ENCODE data around the gene EPRS1. TPM values are rescaled to one million over a fixed set of nuclear protein-coding genes. Genes with fewer than 3 reads are reported as not detected.

The EPRS1 gene
- total and polyA plus RNA-seq, 2 of the 4 experiments (the other 2 are of a cell fraction) = 48.0 to 159 TPM

DNA sequence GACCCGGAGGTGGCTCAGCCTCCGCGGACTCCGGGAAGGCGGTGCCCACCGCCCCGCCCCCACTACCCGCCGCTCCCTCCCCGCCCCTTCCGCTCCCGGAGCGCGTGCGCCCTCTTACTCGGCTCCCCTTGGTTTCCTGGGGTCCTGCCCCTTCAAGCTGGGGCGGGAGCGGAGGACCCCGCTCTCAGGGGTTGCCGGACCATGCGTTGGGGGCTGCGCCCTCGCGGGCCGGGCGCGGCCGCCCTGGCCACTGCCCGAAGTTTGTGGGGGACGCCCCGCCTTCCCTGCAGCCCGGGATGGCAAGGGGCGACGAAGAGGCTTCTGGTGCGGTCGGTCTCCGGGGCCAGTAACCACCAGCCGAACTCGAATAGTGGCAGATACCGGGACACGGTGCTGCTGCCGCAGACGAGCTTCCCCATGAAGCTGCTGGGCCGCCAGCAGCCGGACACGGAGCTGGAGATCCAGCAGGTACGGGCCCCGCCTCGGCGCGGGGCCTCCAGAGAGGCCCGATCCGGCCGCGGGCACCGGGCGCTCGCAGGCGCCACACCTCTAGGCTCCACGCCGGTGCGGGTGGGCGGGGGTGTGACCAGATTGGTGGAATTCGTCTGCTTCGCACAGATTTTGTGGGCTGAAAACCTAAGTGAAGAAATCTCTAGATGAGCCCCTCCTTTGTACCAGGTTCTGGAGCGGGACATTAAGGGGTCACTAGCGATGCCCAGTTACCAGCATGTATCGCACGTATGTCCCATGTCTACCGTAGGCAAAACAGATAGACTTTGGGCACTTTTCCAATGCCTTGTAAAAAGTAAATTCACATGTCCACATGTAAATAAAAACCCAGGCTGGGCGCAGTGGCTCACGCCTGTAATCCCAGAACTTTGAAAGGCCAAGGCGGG is 48.0 kb upstream of the EPRS1 start, which contains the start of gene IARS2:
IARS2 (plus strand) TSS at position 117 of the 896 bp plus-strand sequence; CDS start at position 202, 85 bp downstream.
- H3K9me1 ChIP-seq (ENCODE audit: insufficient read depth, low read length) = peaks cover 3% of the 10 kb centered on the region
- no peaks in the 10 kb centered on the region for H3K9me3 ChIP-seq (ENCODE audit: control insufficient read depth, insufficient read depth, low read length)
- peaks cover 7 to 18% of the 10 kb centered on the region in 2 experiments for H3K79me1 ChIP-seq (ENCODE audit: low read depth in 1 of 2, low read length in 2 of 2)
- dilution Hi-C loops (cut with HindIII; ENCODE audit: low sequenced_read_pairs, unreplicated experiment) = no loop called here
- WGBS, 2 experiments (ENCODE audit: extremely low coverage in 2 of 2, insufficient read length in 1 of 2) = 2% methylated on average over 16 of the region's 73 CpGs; no CpG with 5 or more reads in 1 of the 2 experiments
- peaks cover 11% of the 10 kb centered on the region for H3K36me3 ChIP-seq (ENCODE audit: control insufficient read depth, insufficient read depth, low read length)
- in situ Hi-C loops (cut with MboI; ENCODE audit: low sequenced_read_pairs) = no loop called here
- peak within 1 kb of the TSS; percentile 25; the same call in 1 of the 2 replicates for H4K91ac ChIP-seq (ENCODE audit: insufficient read depth, low read depth, low read length)
- peak within 1 kb of the TSS; percentile 80 for H3K14ac ChIP-seq (replicated peaks; ENCODE audit: low read depth, low read length)
- peak within 1 kb of the TSS; percentile 86; the same call in 1 of the 2 replicates for H3K23ac ChIP-seq (ENCODE audit: low read depth, low read length)
- H2BK15ac ChIP-seq (ENCODE audit: low read depth, low read length) = no peak within 1 kb of the TSS
- no TSS peak for BruUV-seq (replicated peaks)
- intact Hi-C loops (cut with micrococcal nuclease) = no loop called here
- peak within 1 kb of the TSS; percentile 100 for H2AFZ ChIP-seq (replicated peaks; ENCODE audit: low read length, poor library complexity)
- peak within 1 kb of the TSS; percentile 83 for H3K4me2 ChIP-seq (ENCODE audit: low read depth, low read length)
- ChIA-PET CTCF (no interaction called here), POLR2A (ENCODE audit: unreplicated experiment) (no interaction called here)
- peak within 1 kb of the TSS; percentile 43; the same call in 1 of the 2 replicates for H3K4ac ChIP-seq (ENCODE audit: low read depth, low read length)
- peak within 1 kb of the TSS; percentile 40 to 83; a peak in 2 of 4 replicates for H4K8ac ChIP-seq (ENCODE audit: low read depth in 2 of 2, low read length in 2 of 2)
- ATAC-seq (ENCODE audit: low read depth) = peak; percentile 96
- no peaks in the 10 kb centered on the region for H4K20me1 ChIP-seq (ENCODE audit: insufficient read depth, low read length)
- DNase-seq = peak; percentile 82
- H4K5ac ChIP-seq (ENCODE audit: low read depth, low read length) = no peak within 1 kb of the TSS; the same call in 1 of the 2 replicates
- H3K56ac ChIP-seq (ENCODE audit: extremely low read depth, insufficient read depth, low read length) = no peak within 1 kb of the TSS
- H3K4me1 ChIP-seq (ENCODE audit: control insufficient read depth, insufficient read depth, low read length) = peaks cover 3% of the 10 kb centered on the region
- peak within 1 kb of the TSS; percentile 33 for H2BK5ac ChIP-seq (ENCODE audit: low read depth, low read length, poor library complexity, severe bottlenecking)
- peak within 1 kb of the TSS; percentile 62; the same call in 1 of the 2 replicates for H2AK5ac ChIP-seq (ENCODE audit: low read depth, low read length)
- peak within 1 kb of the TSS; percentile 74 for H3K27ac ChIP-seq (ENCODE audit: insufficient read depth, low read length)
- TF ChIP-seq MAZ (IDR thresholded peaks at IDR 0.05; ENCODE audit: borderline replicate concordance, low read depth, low read length) = peak; percentile 76; the same call in 1 of the 2 replicates
- no peak for TF ChIP-seq MAFK (IDR thresholded peaks at IDR 0.05; ENCODE audit: low read depth, low read length)
- TF ChIP-seq MXI1 (IDR thresholded peaks at IDR 0.05; ENCODE audit: borderline replicate concordance, low read depth, low read length) = peak; percentile 62
- no peak for TF ChIP-seq BHLHE40 (IDR thresholded peaks at IDR 0.05; ENCODE audit: low read depth, low read length)
- no peak for TF ChIP-seq POLR2A (IDR thresholded peaks at IDR 0.05; ENCODE audit: low read depth, low read length)
- no peak for TF ChIP-seq CHD1 (IDR thresholded peaks at IDR 0.05; ENCODE audit: low read depth, low read length)
- no peak for TF ChIP-seq RCOR1 (IDR thresholded peaks at IDR 0.05; ENCODE audit: insufficient replicate concordance, low read length)
- no peak for TF ChIP-seq SMC3 (IDR thresholded peaks at IDR 0.05; ENCODE audit: low read depth, low read length)
- H2AK9ac ChIP-seq (replicated peaks; ENCODE audit: low read depth, low read length, poor library complexity) = peak within 1 kb of the TSS; percentile 84
- peak within 1 kb of the TSS; percentile 84 for H3K9ac ChIP-seq (ENCODE audit: low read depth, low read length)
- H2BK120ac ChIP-seq (ENCODE audit: low read depth, low read length) = no peak within 1 kb of the TSS
- H2BK20ac ChIP-seq (ENCODE audit: low read depth, low read length) = no peak within 1 kb of the TSS
- no peak within 1 kb of the TSS for H3K18ac ChIP-seq (ENCODE audit: low read depth, low read length)
- peak within 1 kb of the TSS; percentile 91 for H3K4me3 ChIP-seq (ENCODE audit: insufficient read depth, low read depth, low read length)
- H3K27me3 ChIP-seq (ENCODE audit: control insufficient read depth, insufficient read depth, low read length) = no peaks in the 10 kb centered on the region
